NOMO-1 (cell line): ENCODE measurements around the gene C14orf93.

Experiments used
- DNase-seq, 2 experiments: peaks; one replicate each; lab custom pipeline; 2025; ENCODE audit not compliant: unreplicated experiment in 2 of 2; lab: John Stamatoyannopoulos, UW

Gene C14orf93

GRCh38 chr14:23009939-23010726 is at the start of gene C14orf93:
C14orf93 (minus strand) TSS chr14:23010143; CDS start chr14:22999023, 11,120 bp downstream.
- peak; percentile 61 to 67 for DNase-seq

DNA sequence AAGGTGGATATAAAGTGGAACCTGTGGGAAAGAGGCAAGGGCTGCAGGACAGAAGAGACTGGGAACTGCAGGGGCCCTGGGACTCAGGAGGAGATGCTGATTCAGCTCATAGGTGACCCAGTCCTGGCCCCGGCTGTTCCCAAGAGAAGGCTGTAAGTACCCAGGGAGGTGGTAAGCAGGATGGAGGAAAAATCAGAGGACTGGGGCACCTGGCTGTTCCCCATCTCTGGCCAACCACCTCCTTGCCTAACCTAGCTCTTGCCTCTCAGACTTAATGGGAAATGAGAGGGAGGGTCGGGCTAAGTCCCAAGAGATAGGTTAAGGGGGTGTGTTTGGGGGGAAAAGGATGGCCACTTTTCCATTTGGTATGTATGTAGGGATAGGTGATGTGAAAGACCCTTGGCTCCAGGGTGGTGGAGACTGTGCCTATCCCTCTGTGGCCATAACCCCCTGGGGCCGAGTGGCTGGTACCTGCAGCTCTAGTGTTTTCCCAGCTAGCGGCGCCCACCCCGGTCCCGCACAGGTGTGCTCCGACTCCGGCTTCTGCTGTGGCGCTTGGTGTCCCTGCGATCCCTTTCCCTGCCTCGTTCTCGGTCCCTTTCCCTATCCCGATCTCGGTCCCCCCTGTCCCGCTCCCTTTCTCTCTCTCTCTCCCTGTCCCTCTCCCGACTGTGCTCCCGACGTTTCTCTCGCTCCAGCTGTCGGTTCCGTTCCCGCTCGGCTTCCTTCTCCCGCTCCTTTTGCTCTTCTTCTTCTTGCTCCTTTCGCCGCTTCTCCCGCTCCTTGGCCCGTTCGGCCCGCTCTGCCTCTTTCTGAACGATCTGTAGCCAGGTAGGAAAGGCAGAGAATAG is 48.9 kb upstream of the C14orf93 start:
- DNase-seq: no peak

DNA sequence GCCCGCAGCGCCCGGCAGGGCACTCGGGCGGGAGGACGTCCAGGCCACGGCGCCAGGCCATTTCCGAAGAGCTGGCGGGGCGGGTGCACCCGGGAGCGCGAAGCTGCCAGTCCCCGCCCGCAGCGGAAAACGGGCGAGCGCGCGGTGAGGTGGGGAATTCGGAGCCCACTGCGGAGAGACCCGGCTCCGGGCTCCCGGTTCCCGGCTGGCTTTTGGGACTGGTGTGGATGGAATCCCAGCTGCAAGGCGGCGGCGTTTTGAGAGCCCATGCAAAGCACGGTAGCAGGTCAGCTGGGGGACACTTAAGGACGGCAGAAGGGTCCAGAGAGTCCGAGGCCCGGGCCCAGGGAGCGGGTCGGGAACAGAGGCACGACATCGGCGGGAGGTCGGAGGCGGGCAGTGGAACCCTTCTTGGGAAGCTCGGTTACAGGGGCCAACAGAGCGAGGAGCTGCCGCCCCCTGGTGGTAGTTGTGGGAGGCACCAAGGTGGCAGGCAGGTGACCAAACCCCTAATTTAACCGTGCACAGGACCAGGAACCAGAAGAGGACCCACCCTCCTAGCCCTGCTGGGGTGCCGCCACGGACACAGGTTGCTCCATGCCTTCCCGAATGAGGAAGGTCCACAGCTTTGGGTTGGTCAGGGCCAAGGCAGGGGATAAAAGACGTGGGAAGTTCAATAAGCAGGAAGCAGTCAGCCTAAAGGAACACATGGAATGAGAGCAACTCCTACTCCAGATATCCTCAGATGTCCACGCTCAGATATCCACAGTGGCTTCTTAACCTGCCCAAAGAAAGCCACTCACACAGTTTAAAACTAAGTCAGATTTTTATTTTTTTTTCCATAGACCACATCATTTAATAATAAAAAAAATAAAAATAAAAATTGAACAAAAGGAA is 48.1 kb upstream of the C14orf93 start:
- DNase-seq: no peak

DNA sequence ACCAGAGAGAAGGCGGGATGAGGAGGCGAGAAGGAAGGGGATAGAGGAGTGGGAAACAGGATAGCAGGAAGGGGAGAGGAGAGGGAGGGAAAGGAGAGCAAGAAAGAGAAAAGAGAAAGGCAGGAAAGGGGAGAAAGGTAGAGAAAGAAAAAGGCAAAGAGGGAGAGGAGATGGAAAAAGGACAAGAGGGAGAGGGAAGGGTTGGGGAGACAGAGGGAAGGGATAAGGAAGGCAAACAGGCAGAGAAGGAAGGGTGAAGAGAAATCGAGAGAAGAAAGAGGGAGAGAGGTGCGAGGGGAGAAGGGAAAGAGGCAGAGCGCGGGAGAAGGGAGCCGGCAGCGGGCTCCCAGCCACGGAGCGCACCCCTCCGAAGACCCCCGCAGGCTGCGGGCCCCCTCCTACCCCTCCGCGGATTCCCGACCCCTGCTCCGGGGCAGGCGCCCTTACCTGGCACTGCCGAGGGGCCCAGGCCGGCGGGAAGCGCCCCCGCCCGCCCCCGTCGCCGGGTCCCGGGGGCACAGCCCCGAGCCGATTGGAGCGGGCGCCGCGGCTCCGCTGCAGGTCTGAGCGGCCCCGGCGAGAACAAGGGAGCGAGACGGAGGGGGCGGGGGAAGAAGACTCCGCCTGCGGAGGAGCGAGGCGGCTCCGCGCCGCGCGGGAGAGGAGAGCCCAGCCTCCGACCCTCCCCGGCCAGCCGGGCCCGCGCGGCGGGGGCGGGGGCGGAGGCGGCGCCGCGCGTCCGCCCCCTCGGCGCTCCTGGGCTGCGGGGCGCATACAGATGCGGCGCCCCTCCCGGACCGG is 47.2 kb upstream of the C14orf93 start, which contains the start of gene CDH24:
Gene CDH24, minus strand, starts transcription at position 565 of the 801 bp plus-strand sequence. CDS start 1,787 bp downstream, outside the sequence.
- no peak for DNase-seq

- no peak for DNase-seq
Observed at GRCh38 chr14:23056145-23056955, 46.4 kb upstream of the C14orf93 start.

DNA sequence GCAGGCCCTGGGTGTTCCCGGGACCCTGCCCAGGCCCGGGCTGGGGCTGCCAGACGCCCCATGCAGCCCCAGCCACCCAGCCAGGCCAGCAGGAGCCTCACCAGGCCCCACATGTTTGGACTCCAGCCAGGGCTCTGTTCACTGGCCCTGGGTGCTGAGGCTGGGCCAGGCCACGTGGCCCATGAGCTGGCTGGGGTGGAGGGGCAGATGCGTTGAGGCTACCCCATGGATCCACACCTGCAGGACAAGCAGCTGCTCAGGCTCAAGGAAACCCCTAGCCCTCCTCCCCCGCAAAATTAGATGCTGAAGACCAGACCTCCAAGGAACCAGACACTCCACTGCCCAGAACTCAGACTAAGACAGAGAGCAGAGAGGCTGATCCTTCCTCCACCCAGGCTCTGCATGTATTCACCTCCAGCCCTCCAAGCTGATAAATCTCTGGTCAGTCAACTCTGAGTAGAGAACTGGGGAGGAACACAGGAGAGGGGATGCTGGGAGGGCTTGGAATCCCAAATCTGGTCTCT is 45.7 kb upstream of the C14orf93 start:
- DNase-seq: no peak

GRCh38 chr14:23055147-23055550 is 45.2 kb upstream of the C14orf93 start:
- DNase-seq: no peak

- no peak for DNase-seq
Observed at GRCh38 chr14:23054000-23054811, 44.3 kb upstream of the C14orf93 start.

DNA sequence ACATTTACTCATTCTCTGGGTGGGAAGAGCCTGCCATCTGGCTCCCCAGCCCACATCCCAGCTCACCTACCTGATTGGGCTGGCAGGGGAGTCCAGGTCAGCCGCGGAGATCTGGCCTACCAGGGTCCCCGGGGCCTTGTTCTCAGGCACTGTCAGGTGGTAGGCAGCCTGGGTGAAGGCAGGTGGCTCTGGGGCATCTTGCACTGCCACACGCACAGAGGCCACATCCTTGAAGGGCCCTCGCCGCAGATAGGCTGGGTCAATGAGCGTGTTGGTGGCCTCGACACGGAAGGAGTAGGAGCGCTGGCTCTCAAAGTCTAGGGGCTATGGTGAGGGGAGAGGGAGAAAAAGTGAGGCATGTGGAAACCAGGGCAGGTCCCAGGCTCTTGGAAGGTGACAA is 43.5 kb upstream of the C14orf93 start:
- no peak for DNase-seq

GRCh38 chr14:23052671-23053070 is 42.7 kb upstream of the C14orf93 start:
- no peak for DNase-seq

GRCh38 chr14:23052182-23052623 is 42.3 kb upstream of the C14orf93 start:
- no peak for DNase-seq

GRCh38 chr14:23051141-23052057 is 41.5 kb upstream of the C14orf93 start:
- DNase-seq: no peak

GRCh38 chr14:23049011-23049410 is 39.1 kb upstream of the C14orf93 start:
- DNase-seq: no peak

GRCh38 chr14:23047751-23048693 is 38.1 kb upstream of the C14orf93 start:
- no peak for DNase-seq

- DNase-seq: no peak
Observed at GRCh38 chr14:23047034-23047634, 37.2 kb upstream of the C14orf93 start.
